Astrocyte of the hippocampus (primary cell): ENCODE measurements around the gene GRM7.

Experiments
- DNase-seq: peaks from one replicate; pipeline ENCODE4 v3.0.0; 2011; ENCODE audit warnings: low read depth, low spot score

The GRM7 gene

GRCh38 chr3:7396534-7396933, 535.6 kb downstream of the GRM7 start:
- DNase-seq, result no peak

GRCh38 chr3:7397097-7397496, 536.2 kb downstream of the GRM7 start:
- no peak for DNase-seq

- no peak for DNase-seq
Observed at GRCh38 chr3:7400360-7400759, 539.4 kb downstream of the GRM7 start.

GRCh38 chr3:7401418-7401817, 540.5 kb downstream of the GRM7 start:
- DNase-seq, result no peak

- no peak for DNase-seq
Observed at GRCh38 chr3:7407107-7407506, 546.2 kb downstream of the GRM7 start.

GRCh38 chr3:7410782-7411181, 549.9 kb downstream of the GRM7 start:
- no peak for DNase-seq

- no peak for DNase-seq
Observed at GRCh38 chr3:7421065-7421464, 560.1 kb downstream of the GRM7 start.

GRCh38 chr3:7423036-7423435, 562.1 kb downstream of the GRM7 start:
- no peak for DNase-seq

- no peak for DNase-seq
Observed at GRCh38 chr3:7423995-7424394, 563.1 kb downstream of the GRM7 start.

GRCh38 chr3:7428206-7428718, 567.3 kb downstream of the GRM7 start:
- peak; percentile 36 for DNase-seq

- no peak for DNase-seq
Observed at GRCh38 chr3:7432610-7433009, 571.7 kb downstream of the GRM7 start.

- DNase-seq, result no peak
Observed at GRCh38 chr3:7433073-7433472, 572.2 kb downstream of the GRM7 start.

GRCh38 chr3:7436542-7436941, 575.6 kb downstream of the GRM7 start:
- DNase-seq, result no peak

- DNase-seq, result no peak
Observed at GRCh38 chr3:7437231-7437630, 576.3 kb downstream of the GRM7 start.

GRCh38 chr3:7439101-7439680, 578.3 kb downstream of the GRM7 start:
- no peak for DNase-seq

GRCh38 chr3:7444886-7445285, 584.0 kb downstream of the GRM7 start:
- no peak for DNase-seq

- no peak for DNase-seq
Observed at GRCh38 chr3:7445331-7445730, 584.4 kb downstream of the GRM7 start.

GRCh38 chr3:7447197-7447769, 586.4 kb downstream of the GRM7 start:
- DNase-seq, result no peak

- no peak for DNase-seq
Observed at GRCh38 chr3:7456386-7456785, 595.5 kb downstream of the GRM7 start.

GRCh38 chr3:7461202-7461825, 600.4 kb downstream of the GRM7 start:
- no peak for DNase-seq

- DNase-seq, result no peak
Observed at GRCh38 chr3:7469866-7470265, 609.0 kb downstream of the GRM7 start.

GRCh38 chr3:7484636-7485035, 623.7 kb downstream of the GRM7 start:
- peak; percentile 83 for DNase-seq

- DNase-seq, result no peak
Observed at GRCh38 chr3:7487763-7488162, 626.8 kb downstream of the GRM7 start.
